ENCODE measurements around the gene PNPLA5. TPM values are rescaled to one million over a fixed set of nuclear protein-coding genes. Genes with fewer than 3 reads are reported as not detected.
A peak's percentile ranks its signal among the peaks of the same experiment; 100 is the strongest.

Gene PNPLA5
- polyA plus RNA-seq, 3 donors = not detected

DNA sequence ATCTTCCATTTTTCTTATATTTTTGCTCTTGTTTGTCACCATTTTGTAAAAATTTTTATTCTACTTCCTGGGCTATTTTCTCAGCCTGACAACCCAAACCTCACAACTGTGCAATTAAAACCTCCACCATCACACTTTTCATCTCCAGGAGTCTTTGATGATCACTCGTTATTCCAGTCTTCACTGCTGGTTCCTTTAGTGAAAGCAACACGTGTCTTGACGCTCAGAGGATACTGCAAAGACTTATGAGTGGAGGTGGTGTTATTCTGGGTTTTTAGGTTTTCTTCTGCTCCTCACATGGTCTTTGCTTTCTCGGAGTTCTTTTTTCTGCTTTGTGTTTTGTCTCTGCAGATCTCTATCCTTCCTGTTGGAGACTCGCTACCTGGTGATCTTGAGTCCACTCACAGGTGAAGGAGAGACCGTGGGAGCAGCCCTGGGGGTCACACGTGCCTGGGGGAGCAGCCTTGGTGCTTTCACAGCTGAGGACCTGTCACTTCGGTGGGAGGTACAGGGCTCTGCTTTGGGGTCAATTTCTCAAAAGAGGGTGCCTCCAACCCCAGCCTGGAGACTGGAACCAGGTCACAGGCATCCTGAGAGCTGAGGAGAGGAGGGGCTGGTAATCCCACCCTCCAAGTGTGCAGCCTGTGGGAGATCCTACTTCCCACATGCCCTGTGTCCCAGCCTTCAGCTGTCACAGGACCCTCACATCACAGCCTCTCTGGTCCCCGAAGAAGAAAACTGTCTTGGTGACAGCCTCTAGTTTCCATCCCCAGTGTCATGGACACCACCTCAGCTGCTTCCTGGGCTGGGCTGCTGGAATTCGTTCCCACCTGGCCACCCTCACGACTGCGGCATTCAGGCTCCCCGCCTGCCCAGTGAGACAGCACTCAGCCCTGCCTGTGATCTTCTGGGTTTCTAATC is 40.5 kb downstream of the PNPLA5 start:
- H3K4me3 Mint-ChIP-seq = no peak overlapping the region
- H3K27ac Mint-ChIP-seq = peak overlapping the region in 1 of 7 donors; percentile 21
- no peak for DNase-seq
- H3K27me3 Mint-ChIP-seq (ENCODE audit: low read depth in 3 of 3) = peaks cover 2 to 3% (median 2%) of the 10 kb centered on the region in 3 donors
- no peaks in the 10 kb centered on the region for H3K36me3 Mint-ChIP-seq
- intact Hi-C loops (cut with micrococcal nuclease) = no loop called here
- H2AFZ ChIP-seq (ENCODE audit: insufficient read depth, low read depth, low read length, poor library complexity, severe bottlenecking) = no peak overlapping the region
- H3K4me1 Mint-ChIP-seq = peaks cover 7% of the 10 kb centered on the region
- TF ChIP-seq, protein P1, sequence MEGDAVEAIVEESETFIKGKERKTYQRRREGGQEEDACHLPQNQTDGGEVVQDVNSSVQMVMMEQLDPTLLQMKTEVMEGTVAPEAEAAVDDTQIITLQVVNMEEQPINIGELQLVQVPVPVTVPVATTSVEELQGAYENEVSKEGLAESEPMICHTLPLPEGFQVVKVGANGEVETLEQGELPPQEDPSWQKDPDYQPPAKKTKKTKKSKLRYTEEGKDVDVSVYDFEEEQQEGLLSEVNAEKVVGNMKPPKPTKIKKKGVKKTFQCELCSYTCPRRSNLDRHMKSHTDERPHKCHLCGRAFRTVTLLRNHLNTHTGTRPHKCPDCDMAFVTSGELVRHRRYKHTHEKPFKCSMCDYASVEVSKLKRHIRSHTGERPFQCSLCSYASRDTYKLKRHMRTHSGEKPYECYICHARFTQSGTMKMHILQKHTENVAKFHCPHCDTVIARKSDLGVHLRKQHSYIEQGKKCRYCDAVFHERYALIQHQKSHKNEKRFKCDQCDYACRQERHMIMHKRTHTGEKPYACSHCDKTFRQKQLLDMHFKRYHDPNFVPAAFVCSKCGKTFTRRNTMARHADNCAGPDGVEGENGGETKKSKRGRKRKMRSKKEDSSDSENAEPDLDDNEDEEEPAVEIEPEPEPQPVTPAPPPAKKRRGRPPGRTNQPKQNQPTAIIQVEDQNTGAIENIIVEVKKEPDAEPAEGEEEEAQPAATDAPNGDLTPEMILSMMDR (IDR thresholded peaks at IDR 0.05) = no peak
- H3K4me1 ChIP-seq (ENCODE audit: control insufficient read depth in 1 of 2, insufficient read depth in 2 of 2, low read length in 2 of 2) = peaks cover 0 to 14% of the 10 kb centered on the region in 2 donors
- no peaks in the 10 kb centered on the region for H3K27me3 ChIP-seq (ENCODE audit: control insufficient read depth in 2 of 2, insufficient read depth in 2 of 2, low read length in 2 of 2)
- H3K4me2 ChIP-seq (replicated peaks; ENCODE audit: extremely low read depth, low read length, poor library complexity, severe bottlenecking) = no peak overlapping the region
- H4K20me1 ChIP-seq (ENCODE audit: insufficient read depth, low read length) = no peaks in the 10 kb centered on the region
- no peak overlapping the region for H3K4me3 ChIP-seq (replicated peaks in 1 of 3; ENCODE audit: low read depth in 2 of 3, low read length in 3 of 3)
- 78% methylated on average over 9 of the region's 13 CpGs for WGBS (ENCODE audit: insufficient coverage)
- H3K27ac ChIP-seq (ENCODE audit: low read depth in 1 of 2, low read length in 2 of 2) = no peak overlapping the region
- no peaks in the 10 kb centered on the region for H3K79me2 ChIP-seq (ENCODE audit: insufficient read depth, low read length)
- no peaks in the 10 kb centered on the region for H3K36me3 ChIP-seq (replicated peaks in 1 of 2; ENCODE audit: control insufficient read depth in 1 of 2, insufficient read depth in 2 of 2, low read length in 2 of 2)
- H3K9ac ChIP-seq (ENCODE audit: insufficient read depth, low read length, poor library complexity, severe bottlenecking) = no peak overlapping the region
- no peaks in the 10 kb centered on the region for H3K9me3 ChIP-seq (replicated peaks in 1 of 2; ENCODE audit: control insufficient read depth in 1 of 2, insufficient read depth in 1 of 2, low read length in 2 of 2)
- peaks cover 0 to 2% (median 0%) of the 10 kb centered on the region in 7 donors for H3K9me3 Mint-ChIP-seq

- H3K4me2 ChIP-seq (replicated peaks; ENCODE audit: extremely low read depth, low read length, poor library complexity, severe bottlenecking) = no peak overlapping the region
- no peaks in the 10 kb centered on the region for H3K36me3 ChIP-seq (replicated peaks in 1 of 2; ENCODE audit: control insufficient read depth in 1 of 2, insufficient read depth in 2 of 2, low read length in 2 of 2)
- no peaks in the 10 kb centered on the region for H3K27me3 ChIP-seq (ENCODE audit: control insufficient read depth in 2 of 2, insufficient read depth in 2 of 2, low read length in 2 of 2)
- no peaks in the 10 kb centered on the region for H3K79me2 ChIP-seq (ENCODE audit: insufficient read depth, low read length)
- H3K9ac ChIP-seq (ENCODE audit: insufficient read depth, low read length, poor library complexity, severe bottlenecking) = no peak overlapping the region
- no peak overlapping the region for H3K4me3 ChIP-seq (replicated peaks in 1 of 3; ENCODE audit: low read depth in 2 of 3, low read length in 3 of 3)
- TF ChIP-seq, protein P1 (IDR thresholded peaks at IDR 0.05) = no peak
- H3K4me1 Mint-ChIP-seq = peaks cover 7% of the 10 kb centered on the region
- no peak overlapping the region for H3K27ac Mint-ChIP-seq
- no peak overlapping the region for H3K27ac ChIP-seq (ENCODE audit: low read depth in 1 of 2, low read length in 2 of 2)
- WGBS (ENCODE audit: insufficient coverage) = 82% methylated on average over 7 of the region's 12 CpGs
- H3K9me3 Mint-ChIP-seq = peaks cover 0 to 2% (median 0%) of the 10 kb centered on the region in 7 donors
- H3K4me1 ChIP-seq (ENCODE audit: control insufficient read depth in 1 of 2, insufficient read depth in 2 of 2, low read length in 2 of 2) = peaks cover 0 to 14% of the 10 kb centered on the region in 2 donors
- H3K36me3 Mint-ChIP-seq = no peaks in the 10 kb centered on the region
- DNase-seq = no peak
- intact Hi-C loops (cut with micrococcal nuclease) = no loop called here
- no peaks in the 10 kb centered on the region for H3K9me3 ChIP-seq (replicated peaks in 1 of 2; ENCODE audit: control insufficient read depth in 1 of 2, insufficient read depth in 1 of 2, low read length in 2 of 2)
- H4K20me1 ChIP-seq (ENCODE audit: insufficient read depth, low read length) = no peaks in the 10 kb centered on the region
- no peak overlapping the region for H3K4me3 Mint-ChIP-seq
- peaks cover 1 to 8% (median 2%) of the 10 kb centered on the region in 3 donors for H3K27me3 Mint-ChIP-seq (ENCODE audit: low read depth in 3 of 3)
- H2AFZ ChIP-seq (ENCODE audit: insufficient read depth, low read depth, low read length, poor library complexity, severe bottlenecking) = no peak overlapping the region
These were observed 41.3 kb downstream of the PNPLA5 start for GRCh38 chr22:43850529-43850928.

Measured in CD14-positive monocyte (primary cell).